HepG2 (cell line): ENCODE data around the gene GPS1. TPM values are rescaled to one million over a fixed set of nuclear protein-coding genes. Genes with fewer than 3 reads are reported as not detected.
A peak's percentile ranks its signal among the peaks of the same experiment; 100 is the strongest.

Experiments used
- ATM ChIP-seq: fragments of 450-650 bp; IDR thresholded peaks from 2 replicates; pipeline ENCODE4 v1.7.1; 2017; ENCODE audit warnings: mild to moderate bottlenecking, borderline replicate concordance
- BORCS8-MEF2B ChIP-seq: sonication (generic); formaldehyde crosslinking; IDR thresholded peaks from 2 replicates; pipeline ENCODE4 v1.8.0; 2022; ENCODE audit warnings: mild to moderate bottlenecking, missing genetic modification reagents
- CENPX ChIP-seq: sonication (generic); formaldehyde crosslinking; IDR thresholded peaks from 2 replicates; pipeline ENCODE4 v1.9.0; 2021; ENCODE audit warnings: mild to moderate bottlenecking, missing genetic modification reagents, moderate library complexity
- DR1 ChIP-seq: sonication (generic); formaldehyde crosslinking; IDR thresholded peaks from 2 replicates; pipeline ENCODE4 v1.8.0; 2021; ENCODE audit warnings: mild to moderate bottlenecking, missing genetic modification reagents, inconsistent platforms
- EZH2 ChIP-seq: conservative IDR thresholded peaks from 2 replicates; pipeline ENCODE4 v1.6.1; 2012; ENCODE audit warnings: mild to moderate bottlenecking, low read depth, low read length, moderate library complexity
- HHEX ChIP-seq: IDR thresholded peaks from 2 replicates; pipeline ENCODE4 v1.6.1; 2016; ENCODE audit warnings: control low read depth
- JUNB ChIP-seq: sonication (generic); formaldehyde crosslinking; IDR thresholded peaks from 2 replicates; pipeline ENCODE4 v1.8.0; 2022; ENCODE audit warnings: missing genetic modification reagents, mild to moderate bottlenecking, borderline replicate concordance
- MAFF ChIP-seq: IDR thresholded peaks from 2 replicates; pipeline ENCODE4 v1.6.1; 2011; ENCODE audit warnings: low read depth, low read length, improper control_type of control experiment
- MIXL1 ChIP-seq: IDR thresholded peaks from 2 replicates; pipeline ENCODE4 v1.6.1; 2016
- NFE2 ChIP-seq: sonication (generic); formaldehyde crosslinking; IDR thresholded peaks from 2 replicates; pipeline ENCODE4 v1.4.0; 2020; ENCODE audit warnings: missing genetic modification reagents
- POLR2AphosphoS2 ChIP-seq: IDR thresholded peaks from 2 replicates; pipeline ENCODE4 v1.6.1; 2011; ENCODE audit warnings: low read depth, low read length, improper control_type of control experiment
- WIZ ChIP-seq: sonication (generic); formaldehyde crosslinking; IDR thresholded peaks from 2 replicates; pipeline ENCODE4 v1.5.1; 2020; ENCODE audit warnings: mild to moderate bottlenecking, missing genetic modification reagents
- YEATS4 ChIP-seq: sonication (generic); formaldehyde crosslinking; IDR thresholded peaks from 2 replicates; pipeline ENCODE4 v1.4.0; 2020; ENCODE audit warnings: missing genetic modification reagents, borderline replicate concordance
- ZBTB7B ChIP-seq: sonication (generic); formaldehyde crosslinking; IDR thresholded peaks from 2 replicates; pipeline ENCODE4 v1.4.0; 2020; ENCODE audit warnings: missing genetic modification reagents
- ZC3H13 ChIP-seq: sonication (generic); formaldehyde crosslinking; IDR thresholded peaks from 2 replicates; pipeline ENCODE4 v1.8.1; 2023; ENCODE audit warnings: mild to moderate bottlenecking, missing genetic modification reagents, moderate library complexity
- ZFAT ChIP-seq: sonication (generic); formaldehyde crosslinking; conservative IDR thresholded peaks from 2 replicates; pipeline ENCODE4 v1.8.1; 2023; ENCODE audit warnings: missing genetic modification reagents, inconsistent platforms
- ZNF282 ChIP-seq: fragments of 450-650 bp; IDR thresholded peaks from 2 replicates; pipeline ENCODE4 v1.6.1; 2018; ENCODE audit not compliant: partially characterized antibody
- ZNF296 ChIP-seq: sonication (generic); formaldehyde crosslinking; conservative IDR thresholded peaks from 2 replicates; pipeline ENCODE4 v1.5.0; 2020; ENCODE audit warnings: mild to moderate bottlenecking, missing genetic modification reagents
- ZNF331 ChIP-seq: sonication (generic); formaldehyde crosslinking; IDR thresholded peaks from 2 replicates; pipeline ENCODE4 v1.4.0; 2020; ENCODE audit warnings: missing genetic modification reagents
- ZNF383 ChIP-seq: sonication (generic); formaldehyde crosslinking; IDR thresholded peaks from 2 replicates; pipeline ENCODE4 v1.4.0; 2020; ENCODE audit warnings: missing genetic modification reagents, mild to moderate bottlenecking, borderline replicate concordance
- ZNF563 ChIP-seq: sonication (generic); formaldehyde crosslinking; IDR thresholded peaks from 2 replicates; pipeline ENCODE4 v1.8.0; 2022; ENCODE audit warnings: mild to moderate bottlenecking, moderate library complexity, missing genetic modification reagents
- ZNF605 ChIP-seq: sonication (generic); formaldehyde crosslinking; IDR thresholded peaks from 2 replicates; pipeline ENCODE4 v1.8.0; 2022; ENCODE audit warnings: mild to moderate bottlenecking, missing genetic modification reagents
- ZNF761 ChIP-seq: sonication (generic); formaldehyde crosslinking; conservative IDR thresholded peaks from 2 replicates; pipeline ENCODE4 v1.4.0; 2020; ENCODE audit warnings: mild to moderate bottlenecking, missing genetic modification reagents
- polyA plus RNA-seq, 8 experiments: library from polyadenylated mRNA; depleted of rRNA in 3 of 8; stranded (reverse) in 7 of 8; unstranded in 1 of 8; fragments of >200 nt; fragmentation: Illumina TruSeq in 4 of 8; extraction: Trizol in 4 of 8; gene quantifications; 2 replicates each; pipeline versions ENCODE4 v1.2.1 to v1.2.3, GENCODE V29; 2011 to 2016; ENCODE audit warnings: low read depth in 4 of 8, missing spikeins in 1 of 8, mixed read lengths in 1 of 8; ENCODE audit not compliant: insufficient read depth in 1 of 8
- total RNA-seq, 5 experiments: library from RNA; depleted of rRNA; stranded (reverse); fragments of >200 nt; fragmentation: Illumina TruSeq; extraction: Trizol; gene quantifications; 2 replicates each; pipeline ENCODE4 v1.2.3, GENCODE V29; 2016; ENCODE audit warnings: low read depth in 1 of 5
- TF ChIP-seq, protein P1 (sequence below): sonication (generic); formaldehyde crosslinking; IDR thresholded peaks from 2 replicates; pipeline ENCODE4 v1.4.0; 2020; ENCODE audit warnings: mild to moderate bottlenecking, missing genetic modification reagents
- TF ChIP-seq, protein P2 (sequence below): sonication (generic); formaldehyde crosslinking; IDR thresholded peaks from 2 replicates; pipeline ENCODE4 v1.5.0; 2020; ENCODE audit warnings: missing genetic modification reagents
- TF ChIP-seq, protein P3 (sequence below), 2 experiments: sonication (generic) in 1 of 2; formaldehyde crosslinking in 1 of 2; IDR thresholded peaks; 2 replicates each; pipeline versions ENCODE4 v1.4.0 to v1.6.1; 2016 to 2020; ENCODE audit warnings: borderline replicate concordance in 1 of 2, low read depth in 1 of 2, mild to moderate bottlenecking in 1 of 2, missing genetic modification reagents in 1 of 2

Gene GPS1
- total and polyA plus RNA-seq, 2 of the 13 experiments (the other 11 are each of a cell fraction or from before 2014, with no cell fraction given): 124 to 128 TPM

GRCh38 chr17:82095777-82096708 lies 44.3 kb downstream of the GPS1 start (continued):
- TF ChIP-seq ZNF761 (CRISPR knock-in tag): no peak
- no peak for TF ChIP-seq HHEX
- no peak for TF ChIP-seq POLR2AphosphoS2
- TF ChIP-seq ATM: no peak
- TF ChIP-seq DR1 (CRISPR knock-in tag): no peak
- TF ChIP-seq ZNF563 (CRISPR knock-in tag): no peak; the same call in 1 of the 2 replicates
- TF ChIP-seq, protein P1, sequence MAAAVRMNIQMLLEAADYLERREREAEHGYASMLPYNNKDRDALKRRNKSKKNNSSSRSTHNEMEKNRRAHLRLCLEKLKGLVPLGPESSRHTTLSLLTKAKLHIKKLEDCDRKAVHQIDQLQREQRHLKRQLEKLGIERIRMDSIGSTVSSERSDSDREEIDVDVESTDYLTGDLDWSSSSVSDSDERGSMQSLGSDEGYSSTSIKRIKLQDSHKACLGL (CRISPR knock-in tag): peak; percentile 67; the same call in 1 of the 2 replicates
- TF ChIP-seq, protein P2, sequence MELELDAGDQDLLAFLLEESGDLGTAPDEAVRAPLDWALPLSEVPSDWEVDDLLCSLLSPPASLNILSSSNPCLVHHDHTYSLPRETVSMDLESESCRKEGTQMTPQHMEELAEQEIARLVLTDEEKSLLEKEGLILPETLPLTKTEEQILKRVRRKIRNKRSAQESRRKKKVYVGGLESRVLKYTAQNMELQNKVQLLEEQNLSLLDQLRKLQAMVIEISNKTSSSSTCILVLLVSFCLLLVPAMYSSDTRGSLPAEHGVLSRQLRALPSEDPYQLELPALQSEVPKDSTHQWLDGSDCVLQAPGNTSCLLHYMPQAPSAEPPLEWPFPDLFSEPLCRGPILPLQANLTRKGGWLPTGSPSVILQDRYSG (CRISPR knock-in tag): no peak
- TF ChIP-seq ZNF331 (CRISPR knock-in tag): no peak
- TF ChIP-seq MIXL1 (CRISPR knock-in tag): no peak
- no peak for TF ChIP-seq MAFF
- TF ChIP-seq, protein P3, sequence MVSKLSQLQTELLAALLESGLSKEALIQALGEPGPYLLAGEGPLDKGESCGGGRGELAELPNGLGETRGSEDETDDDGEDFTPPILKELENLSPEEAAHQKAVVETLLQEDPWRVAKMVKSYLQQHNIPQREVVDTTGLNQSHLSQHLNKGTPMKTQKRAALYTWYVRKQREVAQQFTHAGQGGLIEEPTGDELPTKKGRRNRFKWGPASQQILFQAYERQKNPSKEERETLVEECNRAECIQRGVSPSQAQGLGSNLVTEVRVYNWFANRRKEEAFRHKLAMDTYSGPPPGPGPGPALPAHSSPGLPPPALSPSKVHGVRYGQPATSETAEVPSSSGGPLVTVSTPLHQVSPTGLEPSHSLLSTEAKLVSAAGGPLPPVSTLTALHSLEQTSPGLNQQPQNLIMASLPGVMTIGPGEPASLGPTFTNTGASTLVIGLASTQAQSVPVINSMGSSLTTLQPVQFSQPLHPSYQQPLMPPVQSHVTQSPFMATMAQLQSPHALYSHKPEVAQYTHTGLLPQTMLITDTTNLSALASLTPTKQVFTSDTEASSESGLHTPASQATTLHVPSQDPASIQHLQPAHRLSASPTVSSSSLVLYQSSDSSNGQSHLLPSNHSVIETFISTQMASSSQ (IDR thresholded peaks at IDR 0.05; ENCODE audit: low read depth): no peak
- TF ChIP-seq, protein P3 (CRISPR knock-in tag; IDR thresholded peaks at IDR 0.05; ENCODE audit: borderline replicate concordance): no peak
- no peak for TF ChIP-seq CENPX (CRISPR knock-in tag)
- peak; percentile 79 for TF ChIP-seq ZNF296 (CRISPR knock-in tag)
- TF ChIP-seq JUNB (CRISPR knock-in tag): no peak
- no peak for TF ChIP-seq ZNF282
- no peak for TF ChIP-seq WIZ
- TF ChIP-seq EZH2: no peak
- TF ChIP-seq BORCS8-MEF2B (CRISPR knock-in tag): peak; percentile 15
- no peak for TF ChIP-seq ZNF383 (CRISPR knock-in tag)
- no peak for TF ChIP-seq NFE2
- 0 out of 2 replicates have a peak, but pooled peaks have one; percentile 2 for TF ChIP-seq ZNF605 (CRISPR knock-in tag)
- no peak for TF ChIP-seq ZC3H13 (CRISPR knock-in tag)
- peak; percentile 10; the same call in 1 of the 2 replicates for TF ChIP-seq YEATS4 (CRISPR knock-in tag)
- TF ChIP-seq ZBTB7B: no peak
- TF ChIP-seq ZFAT (CRISPR knock-in tag): no peak
